PC-9 (cell line): ENCODE measurements around the gene KATNA1. TPM values are rescaled to one million over a fixed set of nuclear protein-coding genes. Genes with fewer than 3 reads are reported as not detected.

Source experiments
- BruUV-seq: library from RNA; stranded (reverse); fragments of 400-500 nt; replicated peaks from 2 replicates; lab custom pipeline; 2021; lab: Mats Ljungman, UMichigan
- CTCF ChIA-PET: fragments of 300-600 bp; sonication (Branson Sonifier 250); formaldehyde crosslinking; loops from one replicate; lab custom pipeline; 2022; ENCODE audit warnings: antibody characterized with exemption; lab: Charles Lee
- POLR2A ChIA-PET: fragments of 300-600 bp; sonication (Branson Sonifier 250); formaldehyde crosslinking; loops from one replicate; lab custom pipeline; 2022; ENCODE audit warnings: antibody characterized with exemption; ENCODE audit not compliant: unreplicated experiment; lab: Charles Lee
- DNase-seq, 2 experiments: peaks; one replicate each; pipeline versions ENCODE4 v3.0.0 to v3.0.0-alpha.2; 2015 to 2022; ENCODE audit warnings: mixed read lengths in 1 of 2
- H2AFZ ChIP-seq: fragments of 200-600 bp; sonication (generic); 2 replicates; pipeline ENCODE4 v1.8.1; 2017; ENCODE audit warnings: antibody characterized with exemption
- H3F3A ChIP-seq: fragments of 200-600 bp; sonication (generic); 2 replicates; pipeline ENCODE4 v1.8.1; 2017; ENCODE audit warnings: antibody characterized with exemption, mild to moderate bottlenecking, low read depth; ENCODE audit not compliant: insufficient read depth
- H3K27ac ChIP-seq: fragments of 200-600 bp; sonication (generic); 2 replicates; pipeline ENCODE4 v1.6.1; 2016; ENCODE audit warnings: mixed run types
- H3K27me3 ChIP-seq: fragments of 200-600 bp; sonication (generic); 2 replicates; pipeline ENCODE4 v1.6.1; 2016; ENCODE audit warnings: low read depth, mixed run types; ENCODE audit not compliant: insufficient read depth
- H3K36me3 ChIP-seq: fragments of 200-600 bp; sonication (generic); 2 replicates; pipeline ENCODE4 v1.6.1; 2016; ENCODE audit warnings: low read depth, mixed run types
- H3K4me1 ChIP-seq: fragments of 200-600 bp; sonication (generic); replicated peaks from 2 replicates; pipeline ENCODE4 v1.6.1; 2016; ENCODE audit warnings: mixed run types; ENCODE audit not compliant: insufficient read depth
- H3K4me2 ChIP-seq: fragments of 200-600 bp; sonication (generic); 2 replicates; pipeline ENCODE4 v1.6.1; 2017; ENCODE audit warnings: mixed run types
- H3K4me3 ChIP-seq: fragments of 200-600 bp; sonication (generic); 2 replicates; pipeline ENCODE4 v1.6.1; 2016; ENCODE audit warnings: mixed run types
- H3K79me2 ChIP-seq: fragments of 200-600 bp; sonication (generic); 2 replicates; pipeline ENCODE4 v1.6.1; 2017; ENCODE audit warnings: low read depth, mixed run types
- H3K9me2 ChIP-seq: fragments of 200-600 bp; sonication (generic); 2 replicates; pipeline ENCODE4 v1.8.1; 2017; ENCODE audit warnings: mild to moderate bottlenecking; ENCODE audit not compliant: insufficient read depth
- H3K9me3 ChIP-seq: fragments of 200-600 bp; sonication (generic); 2 replicates; pipeline ENCODE4 v1.8.1; 2016; ENCODE audit warnings: low read depth; ENCODE audit not compliant: insufficient read depth
- H4K20me1 ChIP-seq: fragments of 200-600 bp; sonication (generic); 2 replicates; pipeline ENCODE4 v1.8.1; 2017; ENCODE audit not compliant: insufficient read depth
- CTCF ChIP-seq: fragments of 200-600 bp; sonication (generic); conservative IDR thresholded peaks from 2 replicates; pipeline ENCODE4 v1.6.1; 2017; ENCODE audit warnings: mixed run types, antibody characterized with exemption, mild to moderate bottlenecking, moderate library complexity
- EZH2 ChIP-seq: fragments of 200-600 bp; sonication (generic); IDR thresholded peaks from 2 replicates; pipeline ENCODE4 v1.8.0; 2017; ENCODE audit warnings: antibody characterized with exemption, low read depth
- intact Hi-C: fragments of 100-400 bp; cut with micrococcal nuclease; formaldehyde crosslinking; loops from one replicate; pipeline ENCODE4 v1.10.0; 2022; ENCODE audit not compliant: unreplicated experiment
- total RNA-seq: library from RNA; stranded (reverse); gene quantifications from 2 replicates; pipeline ENCODE4 v1.2.3, GENCODE V29; 2021

Gene KATNA1
- total RNA-seq, 1 experiment from 2014 or later, result 16.1 TPM

GRCh38 chr6:149551920-149552319 is 96.6 kb downstream of the KATNA1 start:
- Histone ChIP-seq H2AFZ (no peak overlapping the region), H3K4me2 (no peak overlapping the region)
- intact Hi-C loops, result no loop called here

GRCh38 chr6:149545754-149546471 is 102.6 kb downstream of the KATNA1 start, which contains the start of gene PPIL4:
Gene PPIL4, minus strand, starts transcription at chr6:149546043. Its CDS starts 38 bp downstream, at chr6:149546005.
- Histone ChIP-seq H3K36me3 (peaks cover 1% of the 10 kb centered on the region), H3K4me1 (peaks cover 13% of the 10 kb centered on the region), H4K20me1 (peaks cover 4% of the 10 kb centered on the region; the same call in 1 of the 2 replicates), H3K79me2 (peaks cover 45% of the 10 kb centered on the region), H3K27ac (peak within 1 kb of the TSS; percentile 84), H2AFZ (peak within 1 kb of the TSS; percentile 85), H3K4me2 (peak within 1 kb of the TSS; percentile 90), H3K27me3 (no peaks in the 10 kb centered on the region), H3K9me2 (no peaks in the 10 kb centered on the region), H3K9me3 (no peaks in the 10 kb centered on the region), H3F3A (peaks cover 13% of the 10 kb centered on the region), H3K4me3 (peak within 1 kb of the TSS; percentile 76)
- intact Hi-C loops, result loop anchor here (1.0 to 10.0 kb wide), 3 partner anchors 102 to 381 kb away; partner anchors contain the start of genes KATNA1, NUP43 and PCMT1
- peak; percentile 73 to 86 for DNase-seq
- ChIA-PET POLR2A (no interaction called here), CTCF (interaction anchor here (0.6 kb wide), 1 partner anchor 1100 kb away, joined by 10 read pairs; no protein-coding TSS in a partner anchor)
- TF ChIP-seq CTCF (peak; percentile 98), EZH2 (no peak)
- BruUV-seq, result no TSS peak

More at GRCh38 chr6:149551920-149552319, 96.6 kb downstream of the KATNA1 start:
- ChIA-PET CTCF (no interaction called here), POLR2A (no interaction called here)
- Histone ChIP-seq H3K4me3 (no peak overlapping the region), H3K27me3 (peaks cover 7% of the 10 kb centered on the region; the same call in 1 of the 2 replicates), H3K27ac (no peak overlapping the region), H3K9me3 (no peaks in the 10 kb centered on the region), H3K4me1 (no peaks in the 10 kb centered on the region; the same call in 1 of the 2 replicates), H4K20me1 (no peaks in the 10 kb centered on the region), H3F3A (peaks cover 4% of the 10 kb centered on the region; the same call in 1 of the 2 replicates), H3K9me2 (no peaks in the 10 kb centered on the region; the same call in 1 of the 2 replicates), H3K36me3 (no peaks in the 10 kb centered on the region), H3K79me2 (no peaks in the 10 kb centered on the region)
- no TSS peak for BruUV-seq
- TF ChIP-seq CTCF, result no peak
- no peak for TF ChIP-seq EZH2
- no peak for DNase-seq

- Histone ChIP-seq H3F3A (peaks cover 13% of the 10 kb centered on the region), H2AFZ (peak overlapping the region; percentile 85), H3K9me3 (no peaks in the 10 kb centered on the region), H4K20me1 (peaks cover 4% of the 10 kb centered on the region; the same call in 1 of the 2 replicates), H3K27ac (peak overlapping the region; percentile 84), H3K36me3 (peaks cover 4% of the 10 kb centered on the region), H3K79me2 (peaks cover 48% of the 10 kb centered on the region), H3K4me1 (peaks cover 13% of the 10 kb centered on the region), H3K4me3 (peak overlapping the region; percentile 76), H3K4me2 (peak overlapping the region; percentile 90), H3K9me2 (no peaks in the 10 kb centered on the region), H3K27me3 (no peaks in the 10 kb centered on the region)
- DNase-seq, result peak; percentile 8 to 40
- BruUV-seq, result TSS peak; percentile 67
- ChIA-PET CTCF (no interaction called here), POLR2A (no interaction called here)
- intact Hi-C loops, result loop anchor here (5.0 to 10.0 kb wide), 2 partner anchors 199 to 382 kb away; partner anchors contain the start of genes NUP43 and PCMT1
- TF ChIP-seq CTCF (no peak), EZH2 (no peak)
These were observed 103.2 kb downstream of the KATNA1 start for GRCh38 chr6:149545258-149545753.

Other genes with a start within 250 kb of the KATNA1 start
- 1.8 TPM in 2 replicates for gene SUMO4, start 248.5 kb downstream of the KATNA1 start, total RNA-seq
- 0.10 TPM in 1 of 2 replicates, not detected in the other for gene ZC3H12D, start 163.7 kb downstream of the KATNA1 start, total RNA-seq
- gene PPIL4, start 102.7 kb downstream of the KATNA1 start, total RNA-seq, result 9.6 and 13.5 TPM in 2 replicates
- gene GINM1, start 82.3 kb downstream of the KATNA1 start, total RNA-seq, result 14.5 and 14.7 TPM in 2 replicates
- gene LATS1, start 69.4 kb upstream of the KATNA1 start, total RNA-seq, result 11.2 and 15.4 TPM in 2 replicates
- gene NUP43, start 97.8 kb upstream of the KATNA1 start, total RNA-seq, result 25.1 and 36.2 TPM in 2 replicates
- gene PCMT1, start 101.0 kb upstream of the KATNA1 start, total RNA-seq, result 39.0 and 50.5 TPM in 2 replicates
- gene LRP11, start 215.6 kb upstream of the KATNA1 start, total RNA-seq, result 33.8 and 38.6 TPM in 2 replicates
- gene RAET1E, start 249.4 kb upstream of the KATNA1 start, total RNA-seq, result 0.20 TPM in 1 of 2 replicates, not detected in the other